ENCODE results near the gene ENC1. TPM values are rescaled to one million over a fixed set of nuclear protein-coding genes. Genes with fewer than 3 reads are reported as not detected.

Gene ENC1
- total and polyA plus RNA-seq, 4 donors: 6.8 to 31.5 (median 18.3) TPM

DNA sequence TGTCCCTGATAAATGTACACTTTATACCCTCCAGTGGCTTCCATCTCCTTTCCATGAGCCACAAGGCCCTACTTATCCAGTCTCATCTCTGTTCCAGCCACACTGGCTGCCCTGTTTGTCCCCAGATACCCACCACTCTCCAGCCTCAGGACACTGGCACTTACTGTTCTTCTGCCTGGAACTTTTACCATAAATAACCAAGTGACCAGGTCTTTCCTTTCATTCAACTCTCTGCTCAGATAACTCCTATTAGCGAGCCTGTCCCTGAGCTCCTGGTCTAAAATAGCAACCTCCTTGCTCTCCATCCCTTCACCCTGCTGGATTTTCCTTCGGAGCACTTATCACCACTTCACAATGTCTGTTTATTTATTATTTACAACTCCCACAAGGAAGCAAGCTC lies 16.6 kb upstream of the ENC1 start:
- DNase-seq: no peak
- no peak for ATAC-seq (ENCODE audit: insufficient read depth, low FRiP score)
- Histone ChIP-seq H3K4me3 (no peak overlapping the region), H3K9ac (ENCODE audit: insufficient read depth in 1 of 2, low read length in 2 of 2) (no peak overlapping the region), H3K9me3 (ENCODE audit: control insufficient read depth in 4 of 4, insufficient read depth in 3 of 4, low read length in 3 of 4) (no peaks in the 10 kb centered on the region), H3K4me1 (ENCODE audit: control insufficient read depth in 5 of 5, insufficient read depth in 5 of 5, low read length in 5 of 5) (no peaks in the 10 kb centered on the region), H3K27ac (ENCODE audit: low read depth in 1 of 2, low read length in 1 of 2) (no peak overlapping the region), H3K27me3 (ENCODE audit: control insufficient read depth in 3 of 3, insufficient read depth in 3 of 3, low read length in 2 of 3) (no peaks in the 10 kb centered on the region), H3K36me3 (ENCODE audit: control insufficient read depth in 4 of 4, insufficient read depth in 4 of 4, low read length in 4 of 4) (no peaks in the 10 kb centered on the region)
- TF ChIP-seq, protein P1, sequence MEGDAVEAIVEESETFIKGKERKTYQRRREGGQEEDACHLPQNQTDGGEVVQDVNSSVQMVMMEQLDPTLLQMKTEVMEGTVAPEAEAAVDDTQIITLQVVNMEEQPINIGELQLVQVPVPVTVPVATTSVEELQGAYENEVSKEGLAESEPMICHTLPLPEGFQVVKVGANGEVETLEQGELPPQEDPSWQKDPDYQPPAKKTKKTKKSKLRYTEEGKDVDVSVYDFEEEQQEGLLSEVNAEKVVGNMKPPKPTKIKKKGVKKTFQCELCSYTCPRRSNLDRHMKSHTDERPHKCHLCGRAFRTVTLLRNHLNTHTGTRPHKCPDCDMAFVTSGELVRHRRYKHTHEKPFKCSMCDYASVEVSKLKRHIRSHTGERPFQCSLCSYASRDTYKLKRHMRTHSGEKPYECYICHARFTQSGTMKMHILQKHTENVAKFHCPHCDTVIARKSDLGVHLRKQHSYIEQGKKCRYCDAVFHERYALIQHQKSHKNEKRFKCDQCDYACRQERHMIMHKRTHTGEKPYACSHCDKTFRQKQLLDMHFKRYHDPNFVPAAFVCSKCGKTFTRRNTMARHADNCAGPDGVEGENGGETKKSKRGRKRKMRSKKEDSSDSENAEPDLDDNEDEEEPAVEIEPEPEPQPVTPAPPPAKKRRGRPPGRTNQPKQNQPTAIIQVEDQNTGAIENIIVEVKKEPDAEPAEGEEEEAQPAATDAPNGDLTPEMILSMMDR (IDR thresholded peaks at IDR 0.05; ENCODE audit: control extremely low read depth, extremely low read depth): no peak
- 76 to 78% methylated on average over 2 of the region's 2 CpGs for WGBS, 2 donors

DNA sequence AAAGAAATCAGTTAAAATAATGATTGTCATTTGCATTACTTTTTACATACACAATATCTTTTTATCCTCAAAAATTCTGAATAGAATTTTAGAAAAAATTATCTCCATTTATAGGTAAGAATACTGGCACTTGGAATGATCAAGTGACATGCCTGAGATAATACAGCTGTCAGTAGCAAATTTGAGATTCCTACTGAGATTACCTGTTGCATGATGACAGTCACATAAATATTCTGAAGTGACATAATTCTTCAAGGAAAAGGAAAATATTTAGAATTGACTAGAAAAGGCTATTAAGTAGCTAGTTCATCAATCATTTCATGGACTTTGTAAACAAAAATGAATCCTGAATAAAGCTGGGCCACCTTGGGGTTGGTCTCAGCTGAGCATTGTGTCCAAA lies 15.2 kb upstream of the ENC1 start:
- H3K4me3 ChIP-seq: no peak overlapping the region
- no peak for ATAC-seq (ENCODE audit: insufficient read depth, low FRiP score)
- no peaks in the 10 kb centered on the region for H3K27me3 ChIP-seq (ENCODE audit: control insufficient read depth in 3 of 3, insufficient read depth in 3 of 3, low read length in 2 of 3)
- H3K36me3 ChIP-seq (ENCODE audit: control insufficient read depth in 4 of 4, insufficient read depth in 4 of 4, low read length in 4 of 4): no peaks in the 10 kb centered on the region
- H3K4me1 ChIP-seq (ENCODE audit: control insufficient read depth in 5 of 5, insufficient read depth in 5 of 5, low read length in 5 of 5): no peaks in the 10 kb centered on the region
- H3K27ac ChIP-seq (ENCODE audit: low read depth in 1 of 2, low read length in 1 of 2): no peak overlapping the region
- TF ChIP-seq, protein P1 (IDR thresholded peaks at IDR 0.05; ENCODE audit: control extremely low read depth, extremely low read depth): no peak
- no peaks in the 10 kb centered on the region for H3K9me3 ChIP-seq (ENCODE audit: control insufficient read depth in 4 of 4, insufficient read depth in 3 of 4, low read length in 3 of 4)
- H3K9ac ChIP-seq (ENCODE audit: insufficient read depth in 1 of 2, low read length in 2 of 2): no peak overlapping the region
- DNase-seq: no peak

DNA sequence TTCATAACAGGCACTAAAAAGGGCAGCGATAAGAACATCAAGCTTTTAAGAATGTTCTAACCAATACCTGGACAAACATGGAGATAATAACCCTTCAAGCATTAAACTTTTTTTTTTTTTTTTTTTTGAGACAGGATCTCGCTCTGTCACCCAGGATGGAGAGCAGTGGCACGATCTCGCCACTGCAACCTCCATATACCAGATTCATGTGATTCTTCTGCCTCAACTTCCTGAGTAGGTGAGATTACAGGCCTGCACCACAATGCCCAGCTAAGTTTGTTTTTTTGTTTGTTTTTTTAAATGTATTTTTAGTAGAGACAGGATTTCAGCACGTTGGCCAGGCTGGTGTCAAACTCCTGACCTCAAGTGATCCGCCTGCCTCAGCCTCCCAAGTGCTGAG lies 14.7 kb upstream of the ENC1 start:
- H3K27ac ChIP-seq (ENCODE audit: low read depth in 1 of 2, low read length in 1 of 2): no peak overlapping the region
- no peaks in the 10 kb centered on the region for H3K27me3 ChIP-seq (ENCODE audit: control insufficient read depth in 3 of 3, insufficient read depth in 3 of 3, low read length in 2 of 3)
- H3K4me3 ChIP-seq: no peak overlapping the region
- H3K9me3 ChIP-seq (ENCODE audit: control insufficient read depth in 4 of 4, insufficient read depth in 3 of 4, low read length in 3 of 4): no peaks in the 10 kb centered on the region
- no peak for DNase-seq
- H3K4me1 ChIP-seq (ENCODE audit: control insufficient read depth in 5 of 5, insufficient read depth in 5 of 5, low read length in 5 of 5): no peaks in the 10 kb centered on the region
- H3K36me3 ChIP-seq (ENCODE audit: control insufficient read depth in 4 of 4, insufficient read depth in 4 of 4, low read length in 4 of 4): no peaks in the 10 kb centered on the region
- H3K9ac ChIP-seq (ENCODE audit: insufficient read depth in 1 of 2, low read length in 2 of 2): no peak overlapping the region
- no peak for ATAC-seq (ENCODE audit: insufficient read depth, low FRiP score)
- 78 to 86% methylated on average over 6 of the region's 6 CpGs for WGBS, 2 donors
- TF ChIP-seq, protein P1 (IDR thresholded peaks at IDR 0.05; ENCODE audit: control extremely low read depth, extremely low read depth): no peak

DNA sequence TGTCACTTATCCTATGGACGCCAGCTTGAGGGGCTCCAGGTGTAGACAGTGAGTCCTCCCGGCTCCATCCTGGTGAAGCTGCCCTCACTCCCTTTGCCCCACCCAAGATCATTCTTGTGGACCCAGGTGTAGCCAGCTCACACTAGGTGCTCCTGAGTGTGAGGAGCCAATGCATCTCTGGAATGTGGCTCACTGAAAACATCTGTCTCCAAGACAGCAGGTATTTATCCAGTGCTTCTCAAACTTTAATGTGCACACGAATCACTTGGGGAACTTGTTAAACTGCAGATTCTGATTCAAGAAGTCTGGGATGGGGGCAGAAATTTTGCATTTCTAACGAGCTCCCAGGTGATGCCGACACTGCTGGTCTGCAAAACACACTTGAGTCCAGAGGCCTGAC lies 13.5 kb upstream of the ENC1 start:
- Histone ChIP-seq H3K9ac (ENCODE audit: insufficient read depth in 1 of 2, low read length in 2 of 2) (no peak overlapping the region), H3K4me3 (no peak overlapping the region), H3K36me3 (ENCODE audit: control insufficient read depth in 4 of 4, insufficient read depth in 4 of 4, low read length in 4 of 4) (no peaks in the 10 kb centered on the region), H3K9me3 (ENCODE audit: control insufficient read depth in 4 of 4, insufficient read depth in 3 of 4, low read length in 3 of 4) (no peaks in the 10 kb centered on the region), H3K27me3 (ENCODE audit: control insufficient read depth in 3 of 3, insufficient read depth in 3 of 3, low read length in 2 of 3) (no peaks in the 10 kb centered on the region), H3K27ac (ENCODE audit: low read depth in 1 of 2, low read length in 1 of 2) (no peak overlapping the region), H3K4me1 (ENCODE audit: control insufficient read depth in 5 of 5, insufficient read depth in 5 of 5, low read length in 5 of 5) (peaks cover 0 to 5% (median 0%) of the 10 kb centered on the region in 5 donors)
- TF ChIP-seq, protein P1 (IDR thresholded peaks at IDR 0.05; ENCODE audit: control extremely low read depth, extremely low read depth): no peak
- DNase-seq (no peak), ATAC-seq (ENCODE audit: insufficient read depth, low FRiP score) (no peak)
- WGBS, 2 donors: 81 to 83% methylated on average over 5 of the region's 5 CpGs

All from lung (tissue), 12 donors.